ENCODE measurements around the gene NUTM2A.
"Not testable (repeated sequence)": the region's sequence is repeated elsewhere in the genome, so short reads cannot be mapped to it uniquely, and the experiment has no call there.

Gene NUTM2A

DNA sequence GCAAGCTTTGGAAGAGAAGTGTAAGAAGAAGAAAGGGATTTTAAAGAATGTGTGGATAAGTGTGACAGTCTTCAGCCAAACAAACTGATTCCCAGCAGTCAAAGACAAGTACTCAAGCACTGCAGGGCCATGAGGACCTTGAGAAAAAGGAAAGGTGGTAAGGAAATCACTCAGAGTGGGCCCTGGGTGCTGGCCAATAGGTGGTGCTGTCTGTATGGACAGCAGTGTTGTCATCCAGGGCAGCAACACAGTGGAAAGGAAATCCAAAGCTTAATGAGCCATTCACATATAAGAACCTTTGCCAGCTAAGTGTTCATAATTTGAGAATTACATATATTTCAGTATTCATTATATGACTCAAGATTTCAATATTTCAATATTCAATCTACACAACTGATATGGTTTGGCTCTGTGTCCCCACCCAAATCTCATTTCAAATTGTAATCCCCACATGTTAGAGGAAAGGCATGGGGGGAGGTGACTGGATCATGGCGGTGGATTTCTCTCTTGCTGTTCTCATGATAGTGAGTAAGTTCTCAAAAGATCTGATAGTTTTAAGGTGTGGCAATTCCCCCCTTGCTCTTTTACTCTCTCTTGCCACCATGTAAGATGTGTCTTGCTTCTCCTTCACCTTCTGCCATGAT lies 55.6 kb downstream of the NUTM2A start:
- not testable (repeated sequence) for DNase-seq
